Stimulated activated CD8-positive, alpha-beta memory T cell treated with anti-CD3 and anti-CD28 coated beads, Interleukin-4, amount 100 ng/mL, for 4 hours (primary cell): ENCODE data around the gene ZNF598.

Experiments used
- DNase-seq, 2 donors: peaks; one replicate each; pipeline ENCODE4 v3.0.0-alpha.2; 2020; ENCODE audit warnings: low read depth in 2 of 2, low spot score in 1 of 2

The ZNF598 gene

DNA sequence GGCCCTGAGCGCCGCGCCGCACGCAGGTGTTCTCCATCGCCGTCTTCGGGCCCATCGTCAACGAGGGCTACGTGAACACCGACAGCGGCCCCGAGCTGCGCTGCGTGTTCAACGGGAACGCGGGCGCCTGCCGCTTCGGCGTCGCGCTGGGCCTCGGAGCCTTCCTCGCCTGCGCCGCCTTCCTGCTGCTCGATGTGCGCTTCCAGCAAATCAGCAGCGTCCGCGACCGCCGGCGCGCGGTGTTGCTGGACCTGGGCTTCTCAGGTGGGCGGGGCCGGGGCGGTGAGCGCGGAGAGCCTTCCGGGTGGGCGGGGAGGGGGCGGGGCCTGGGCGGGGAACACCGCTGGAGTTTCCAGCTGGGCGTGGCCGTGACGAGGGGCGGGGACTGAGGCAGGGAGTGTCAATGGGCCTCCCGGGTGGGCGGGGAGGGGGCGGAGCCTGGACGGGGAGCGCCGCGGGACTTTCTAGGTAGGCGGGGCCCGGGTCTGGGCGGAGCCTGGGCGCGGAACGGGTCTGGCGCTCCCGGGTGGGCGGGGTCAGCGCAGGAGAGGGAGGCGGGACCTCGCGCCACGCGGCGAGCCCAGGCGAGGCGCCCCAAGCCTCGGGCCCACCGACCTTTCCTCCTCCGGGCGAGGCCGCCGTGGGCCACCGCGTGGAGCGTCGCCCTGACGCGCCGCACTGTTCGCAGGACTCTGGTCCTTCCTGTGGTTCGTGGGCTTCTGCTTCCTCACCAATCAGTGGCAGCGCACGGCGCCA lies 17.5 kb downstream of the ZNF598 start:
- DNase-seq, result peak; percentile 96 to 97

DNA sequence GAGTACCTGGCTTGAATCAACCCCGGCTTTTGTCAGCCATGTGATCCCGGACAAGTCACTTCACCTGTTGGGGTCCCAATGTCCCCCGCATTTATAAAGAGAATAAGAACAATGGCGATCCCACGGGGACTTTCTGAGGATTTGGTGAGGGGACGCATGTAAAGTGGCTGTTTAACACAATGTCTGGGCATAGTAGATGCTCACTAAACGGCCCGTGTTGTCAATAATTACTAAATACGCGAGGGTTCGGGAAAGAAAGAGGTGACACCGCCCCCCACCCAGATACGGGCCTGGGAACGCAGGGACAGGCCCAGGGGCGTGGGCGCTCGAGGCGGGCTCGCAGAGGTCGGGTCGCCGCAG lies 18.1 kb downstream of the ZNF598 start:
- DNase-seq, result no peak

DNA sequence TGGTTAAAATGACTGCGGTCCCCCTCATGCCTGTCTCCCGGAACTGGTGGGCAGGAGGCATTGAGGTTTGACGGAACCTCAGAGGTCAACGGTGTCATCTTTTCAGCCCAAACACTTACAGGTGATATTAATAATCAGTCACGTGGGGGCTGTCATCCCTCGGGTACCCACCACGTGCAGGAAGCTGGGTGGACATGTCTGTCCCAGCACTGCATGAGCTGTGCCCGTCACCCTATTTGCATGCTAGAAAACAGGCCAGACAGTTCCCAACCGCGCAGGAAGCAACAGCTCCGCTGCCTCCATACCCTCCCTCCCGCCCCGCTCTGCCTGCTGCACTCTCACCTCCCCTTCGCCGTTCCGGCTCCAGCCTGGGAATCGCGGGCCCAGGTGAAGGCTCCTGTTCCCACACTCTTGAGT lies 18.5 kb downstream of the ZNF598 start:
- peak in 1 of 2 donors; percentile 28 for DNase-seq

DNA sequence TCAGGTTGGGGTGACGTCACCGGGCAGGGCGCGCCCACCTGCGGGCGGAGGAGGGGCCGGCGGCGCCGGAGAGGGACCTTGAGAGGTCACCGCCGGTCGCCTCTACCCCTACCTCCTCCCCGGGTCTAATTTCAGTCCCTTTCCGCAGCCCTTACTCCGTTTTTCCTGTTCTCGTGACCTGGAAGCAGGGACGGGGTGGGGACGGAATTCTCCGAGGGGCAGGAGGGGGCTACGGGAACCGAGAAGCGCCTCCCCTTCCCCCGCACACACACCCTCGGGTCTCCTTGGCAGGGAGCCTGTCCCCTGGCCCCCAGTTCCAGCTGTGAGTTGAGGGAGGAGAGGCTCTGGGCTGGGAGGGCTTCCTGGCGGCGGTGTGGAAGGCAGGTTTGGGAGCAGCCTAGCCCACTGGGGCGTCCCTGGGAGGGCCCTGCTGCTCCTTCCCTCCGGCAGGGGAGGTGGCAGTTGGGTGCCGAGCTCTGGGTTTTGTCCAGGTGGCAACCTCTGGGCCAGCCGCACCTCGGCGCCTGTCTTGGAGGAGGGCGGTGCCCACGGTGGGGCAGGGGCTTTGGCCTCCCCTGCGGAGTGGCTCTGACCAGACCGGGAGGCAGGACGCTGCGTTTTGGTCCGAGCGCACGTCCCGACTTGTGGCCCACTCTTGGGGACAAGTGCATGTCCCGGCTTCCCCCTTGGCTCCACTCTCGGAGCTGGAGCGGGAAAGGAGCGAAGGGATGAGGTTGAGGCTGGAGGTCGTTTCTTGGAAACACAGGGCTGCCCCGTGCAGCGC lies 19.1 kb downstream of the ZNF598 start:
- DNase-seq, result no peak

- DNase-seq, result no peak
Observed at GRCh38 chr16:1990101-1990350, 19.6 kb downstream of the ZNF598 start.

- no peak for DNase-seq
Observed at GRCh38 chr16:1989209-1990100, 20.2 kb downstream of the ZNF598 start, which contains the start of gene SYNGR3. Gene SYNGR3, plus strand, starts transcription at chr16:1989970. Its CDS starts 133 bp downstream, at chr16:1990103.

DNA sequence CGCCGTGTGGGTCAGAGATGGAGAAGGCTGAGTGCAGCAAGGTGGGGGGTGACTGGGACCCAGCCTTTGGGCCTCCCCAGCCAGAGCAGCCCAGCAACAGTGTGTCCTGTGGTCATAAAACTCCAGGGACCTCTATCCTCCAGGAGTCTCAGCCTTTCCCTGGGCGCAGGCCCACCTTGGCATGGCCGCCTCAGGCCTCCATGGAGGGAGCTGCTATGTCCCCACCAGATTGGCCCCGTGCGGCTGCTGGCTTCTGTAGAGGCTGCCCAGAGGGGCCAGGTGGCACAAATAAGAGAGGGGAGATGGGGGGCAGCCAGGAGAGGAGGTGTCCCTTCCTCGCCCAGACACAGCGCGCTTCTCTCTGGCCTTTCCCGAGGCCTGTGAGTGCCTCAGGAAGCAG lies 22.4 kb downstream of the ZNF598 start:
- DNase-seq, result no peak

- DNase-seq, result no peak
Observed at GRCh38 chr16:1985466-1986150, 24.0 kb downstream of the ZNF598 start.

GRCh38 chr16:1984347-1985225 lies 25.0 kb downstream of the ZNF598 start:
- no peak for DNase-seq

DNA sequence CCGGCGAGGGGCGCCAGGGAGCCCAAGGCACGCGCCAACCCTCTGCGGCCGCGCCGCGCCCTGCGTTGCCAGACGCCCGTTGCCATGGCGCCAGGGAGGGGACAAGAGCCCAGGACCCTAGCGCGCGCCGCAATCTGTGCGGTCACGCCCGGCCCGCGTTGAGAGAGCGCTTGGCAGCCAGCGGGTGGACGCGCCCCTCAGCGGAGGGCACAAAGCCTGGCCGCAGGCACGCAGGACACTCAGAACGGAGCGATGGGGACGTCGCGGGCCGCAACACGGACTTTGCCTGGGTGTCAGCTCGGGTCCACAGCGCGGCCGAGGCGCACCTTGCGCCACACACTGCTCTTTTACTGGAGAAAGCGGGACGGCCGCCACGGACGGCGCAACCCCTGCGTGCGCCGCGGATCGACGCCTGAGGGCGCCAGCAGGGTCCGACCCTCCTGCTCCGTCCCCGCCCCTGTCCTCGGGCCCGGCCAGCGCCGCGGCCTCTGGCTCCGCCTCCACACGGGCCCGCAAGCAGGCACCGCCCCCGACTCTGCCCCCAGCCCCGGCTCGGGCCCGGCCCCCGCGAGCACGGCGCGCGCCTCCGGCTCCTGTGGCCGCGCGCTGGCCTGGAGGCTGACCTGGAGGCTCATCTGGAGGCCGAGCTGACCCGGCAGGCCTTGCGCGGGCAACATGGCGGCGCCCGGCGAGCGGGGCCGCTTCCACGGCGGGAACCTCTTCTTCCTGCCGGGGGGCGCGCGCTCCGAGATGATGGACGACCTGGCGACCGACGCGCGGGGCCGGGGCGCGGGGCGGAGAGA lies 25.9 kb downstream of the ZNF598 start, which contains the start of gene GFER:
Gene GFER (plus strand): TSS at position 650 of the 803 bp plus-strand sequence. CDS start 26 bp downstream, at position 676.
- DNase-seq, result no peak

GRCh38 chr16:1982991-1983543 lies 26.6 kb downstream of the ZNF598 start:
- no peak for DNase-seq

- no peak for DNase-seq
Observed at GRCh38 chr16:1982013-1982433, 27.6 kb downstream of the ZNF598 start.

- DNase-seq, result no peak
Observed at GRCh38 chr16:1981398-1981836, 28.2 kb downstream of the ZNF598 start, which contains the start of gene NOXO1. Gene NOXO1, minus strand, starts transcription at chr16:1981469. Its CDS starts 290 bp downstream, at chr16:1981179.

GRCh38 chr16:1980770-1981087 lies 28.9 kb downstream of the ZNF598 start:
- DNase-seq, result no peak

- DNase-seq, result no peak
Observed at GRCh38 chr16:1980030-1980769, 29.4 kb downstream of the ZNF598 start.

DNA sequence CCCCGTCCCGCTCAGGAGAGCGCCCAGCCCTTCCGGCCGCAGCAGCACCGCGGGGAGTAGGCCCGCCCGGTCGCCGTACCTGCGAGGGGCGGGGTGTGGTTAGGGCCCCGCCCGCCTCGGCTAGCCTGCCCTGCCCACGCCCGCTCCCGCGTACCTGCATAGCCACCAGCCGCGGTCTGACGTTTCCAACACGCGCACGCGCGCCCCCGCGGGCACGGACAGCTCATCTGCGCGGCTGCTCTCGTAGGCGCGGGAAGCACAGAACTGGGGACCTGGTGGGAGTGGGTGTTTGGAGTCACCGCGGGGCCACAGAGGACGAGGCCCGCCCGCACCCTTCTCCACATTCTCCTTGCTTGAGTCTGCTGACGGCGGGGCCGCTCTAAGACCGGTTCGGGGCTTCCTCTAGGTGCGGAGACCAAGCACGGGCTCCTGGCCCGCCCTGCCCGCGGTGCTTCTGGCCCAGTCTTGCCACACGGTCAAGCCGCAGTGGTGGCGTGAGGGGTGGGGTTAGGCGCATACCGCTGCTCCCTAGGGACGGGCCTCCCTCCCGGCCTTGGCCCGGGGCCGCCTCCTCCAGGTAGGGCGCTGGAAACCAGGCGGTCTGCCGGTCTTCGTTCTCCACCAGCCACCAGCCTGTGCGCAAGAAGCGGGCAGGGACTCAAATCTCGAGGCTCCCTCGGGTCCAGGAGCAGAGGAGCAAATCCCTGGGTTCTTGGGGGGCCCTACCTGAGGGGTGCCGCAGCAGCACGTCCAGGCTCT lies 30.2 kb downstream of the ZNF598 start:
- no peak for DNase-seq

- no peak for DNase-seq
Observed at GRCh38 chr16:1978476-1979120, 31.0 kb downstream of the ZNF598 start.
